HepG2 (cell line): ENCODE results near the gene COBLL1. TPM values are rescaled to one million over a fixed set of nuclear protein-coding genes. Genes with fewer than 3 reads are reported as not detected.
A peak's percentile ranks its signal among the peaks of the same experiment; 100 is the strongest.

Experiments used
- ATAC-seq: fragments of 200-7000 bp; cut with Tn5 transposase; 3 replicates; pipeline ENCODE4 v1.9.1; 2020; ENCODE audit warnings: mild to moderate bottlenecking, moderate library complexity
- BruUV-seq: library from RNA; stranded (reverse); fragments of 400-500 nt; replicated peaks from 2 replicates; lab custom pipeline; 2021; lab: Mats Ljungman, UMichigan
- CTCF ChIA-PET: fragments of 300-600 bp; formaldehyde crosslinking; extraction: SDS; loops from one replicate; lab custom pipeline; 2021; ENCODE audit warnings: low total read pairs, inconsistent platforms, low intra/inter-chr PET ratio; lab: Yijun Ruan, JAX
- POLR2A ChIA-PET: fragments of 350-600 bp; sonication (Branson Sonifier 250); formaldehyde crosslinking; loops from one replicate; lab custom pipeline; 2020; ENCODE audit warnings: antibody characterized with exemption, inconsistent platforms; lab: Yijun Ruan, JAX
- DNase-seq: peaks from one replicate; pipeline ENCODE4 v3.0.0-alpha.2; 2015; ENCODE audit warnings: low spot score
- FAIRE-seq: peaks from 3 replicates; lab custom pipeline; 2011; peaks lifted over from hg19 to GRCh38; lab: Jason Lieb, UNC
- H2AFZ ChIP-seq: one replicate; pipeline ENCODE4 v1.6.1; 2011; ENCODE audit warnings: low read length, inconsistent platforms
- H3K27ac ChIP-seq: fragments of 300-600 bp; 3 replicates; pipeline ENCODE4 v1.8.0; 2011; ENCODE audit warnings: mixed run types, mild to moderate bottlenecking, mixed read lengths, low read length, inconsistent platforms; ENCODE audit not compliant: insufficient read depth; ENCODE audit errors: extremely low read length
- H3K27me3 ChIP-seq, 2 experiments: fragments of 200-600 bp in 1 of 2; 2 replicates in 1 of 2; 3 replicates in 1 of 2; pipeline versions ENCODE4 v1.6.0 to v1.8.0; 2011; ENCODE audit warnings: low read length in 2 of 2, mild to moderate bottlenecking in 2 of 2, moderate library complexity in 2 of 2, inconsistent platforms in 1 of 2; ENCODE audit not compliant: insufficient read depth in 2 of 2, control insufficient read depth in 1 of 2
- H3K36me3 ChIP-seq, 2 experiments: fragments of 200-600 bp in 1 of 2; replicated peaks in 1 of 2; 2 replicates in 1 of 2; 3 replicates in 1 of 2; pipeline versions ENCODE4 v1.5.1 to v1.8.0; 2011; ENCODE audit warnings: low read length in 2 of 2, inconsistent platforms in 1 of 2; ENCODE audit not compliant: insufficient read depth in 2 of 2, control insufficient read depth in 1 of 2
- H3K4me1 ChIP-seq: 2 replicates; pipeline ENCODE4 v1.5.1; 2012; ENCODE audit warnings: low read length, inconsistent platforms; ENCODE audit not compliant: insufficient read depth
- H3K4me2 ChIP-seq: 2 replicates; pipeline ENCODE4 v1.6.0; 2011; ENCODE audit warnings: low read depth, low read length, inconsistent platforms
- H3K4me3 ChIP-seq, 3 experiments: fragments of 200-600 bp in 1 of 3; sonication (generic), shearing (Covaris generic) in 1 of 3; replicated peaks in 1 of 3; 2 replicates each; pipeline ENCODE4 v1.5.1; 2011 to 2016; ENCODE audit warnings: low read length in 3 of 3, inconsistent platforms in 2 of 3, low read depth in 2 of 3, mild to moderate bottlenecking in 2 of 3, control low read depth in 1 of 3, mixed read lengths in 1 of 3; ENCODE audit not compliant: insufficient read depth in 1 of 3
- H3K79me2 ChIP-seq: one replicate; pipeline ENCODE4 v1.6.1; 2011; ENCODE audit warnings: low read length, inconsistent platforms; ENCODE audit not compliant: insufficient read depth
- H3K9ac ChIP-seq: 2 replicates; pipeline ENCODE4 v1.6.0; 2011; ENCODE audit warnings: mild to moderate bottlenecking, low read depth, low read length, inconsistent platforms; ENCODE audit not compliant: insufficient read depth
- H3K9me3 ChIP-seq: 2 replicates; pipeline ENCODE4 v1.5.1; 2012; ENCODE audit warnings: mild to moderate bottlenecking, low read length
- H4K20me1 ChIP-seq: 2 replicates; pipeline ENCODE4 v1.6.0; 2011; ENCODE audit warnings: inconsistent platforms, mild to moderate bottlenecking, low read length, moderate library complexity; ENCODE audit not compliant: insufficient read depth
- CBFB ChIP-seq: sonication (generic); formaldehyde crosslinking; IDR thresholded peaks from 2 replicates; pipeline ENCODE4 v1.4.0; 2020; ENCODE audit warnings: missing genetic modification reagents
- CHD4 ChIP-seq: fragments of 200-600 bp; sonication (generic); IDR thresholded peaks from 2 replicates; pipeline ENCODE4 v1.7.0; 2017; ENCODE audit warnings: mild to moderate bottlenecking, low read length, borderline replicate concordance
- GZF1 ChIP-seq: sonication (generic); formaldehyde crosslinking; IDR thresholded peaks from 2 replicates; pipeline ENCODE4 v1.5.1; 2020; ENCODE audit warnings: mild to moderate bottlenecking, missing genetic modification reagents
- HNF1A ChIP-seq, 2 experiments: sonication (generic) in 1 of 2; formaldehyde crosslinking in 1 of 2; IDR thresholded peaks; 2 replicates each; pipeline versions ENCODE4 v1.4.0 to v1.6.1; 2016 to 2020; ENCODE audit warnings: borderline replicate concordance in 1 of 2, low read depth in 1 of 2, mild to moderate bottlenecking in 1 of 2, missing genetic modification reagents in 1 of 2
- KLF16 ChIP-seq, 2 experiments: sonication (generic) in 1 of 2; formaldehyde crosslinking in 1 of 2; IDR thresholded peaks; 2 replicates each; pipeline versions ENCODE4 v1.6.1 to v1.8.0; 2016 to 2023; ENCODE audit warnings: missing genetic modification reagents in 2 of 2, missing compliant biosample characterization in 1 of 2
- MXD3 ChIP-seq: IDR thresholded peaks from 2 replicates; pipeline ENCODE4 v1.6.1; 2016; ENCODE audit warnings: mild to moderate bottlenecking, missing biosample characterization, missing genetic modification reagents
- NRL ChIP-seq: sonication (generic); formaldehyde crosslinking; IDR thresholded peaks from 2 replicates; pipeline ENCODE4 v1.5.0; 2020; ENCODE audit warnings: missing genetic modification reagents, mild to moderate bottlenecking, moderate library complexity, borderline replicate concordance
- RFXAP ChIP-seq: sonication (generic); formaldehyde crosslinking; IDR thresholded peaks from 2 replicates; pipeline ENCODE4 v1.4.0; 2020; ENCODE audit warnings: missing genetic modification reagents, borderline replicate concordance
- STAT5B ChIP-seq: sonication (generic); formaldehyde crosslinking; IDR thresholded peaks from 2 replicates; pipeline ENCODE4 v1.4.0; 2020; ENCODE audit warnings: missing genetic modification reagents
- ZKSCAN5 ChIP-seq: sonication (generic); formaldehyde crosslinking; IDR thresholded peaks from 2 replicates; pipeline ENCODE4 v1.5.1; 2020; ENCODE audit warnings: mild to moderate bottlenecking, missing genetic modification reagents
- ZNF10 ChIP-seq: sonication (generic); formaldehyde crosslinking; IDR thresholded peaks from 2 replicates; pipeline ENCODE4 v1.4.0; 2020; ENCODE audit warnings: mild to moderate bottlenecking, low read depth, missing genetic modification reagents, borderline replicate concordance
- ZNF329 ChIP-seq: sonication (generic); formaldehyde crosslinking; IDR thresholded peaks from 2 replicates; pipeline ENCODE4 v1.9.0; 2021; ENCODE audit warnings: low read depth, mild to moderate bottlenecking, missing genetic modification reagents
- ZNF546 ChIP-seq: sonication (generic); formaldehyde crosslinking; conservative IDR thresholded peaks from 2 replicates; pipeline ENCODE4 v1.8.1; 2023; ENCODE audit warnings: mild to moderate bottlenecking, missing genetic modification reagents
- ZSCAN9 ChIP-seq: IDR thresholded peaks from 2 replicates; pipeline ENCODE4 v1.6.1; 2016; ENCODE audit warnings: borderline replicate concordance
- WGBS: methylation state at CpG from one replicate; pipeline ENCODE4 v1.1.6; 2017; ENCODE audit warnings: low lambda C conversion rate; 5-methylcytosine and 5-hydroxymethylcytosine counted together
- in situ Hi-C: cut with HindIII; loops from 2 replicates; pipeline ENCODE4 v1.10.0; 2017; ENCODE audit warnings: low pct_unique_long_range_greater_than_20kb; ENCODE audit not compliant: extremely low pct_ligation_motif_present
- intact Hi-C: fragments of 100-400 bp; cut with micrococcal nuclease; formaldehyde crosslinking; loops from one replicate; pipeline ENCODE4 v1.10.0; 2022; ENCODE audit not compliant: unreplicated experiment
- polyA plus RNA-seq, 8 experiments: library from polyadenylated mRNA; depleted of rRNA in 3 of 8; stranded (reverse) in 7 of 8; unstranded in 1 of 8; fragments of >200 nt; fragmentation: Illumina TruSeq in 4 of 8; extraction: Trizol in 4 of 8; gene quantifications; 2 replicates each; pipeline versions ENCODE4 v1.2.1 to v1.2.3, GENCODE V29; 2011 to 2016; ENCODE audit warnings: low read depth in 4 of 8, missing spikeins in 1 of 8, mixed read lengths in 1 of 8; ENCODE audit not compliant: insufficient read depth in 1 of 8
- total RNA-seq, 5 experiments: library from RNA; depleted of rRNA; stranded (reverse); fragments of >200 nt; fragmentation: Illumina TruSeq; extraction: Trizol; gene quantifications; 2 replicates each; pipeline ENCODE4 v1.2.3, GENCODE V29; 2016; ENCODE audit warnings: low read depth in 1 of 5

The COBLL1 gene
- total and polyA plus RNA-seq, 2 of the 13 experiments (the other 11 are each of a cell fraction or from before 2014, with no cell fraction given) = 32.6 to 86.8 TPM

GRCh38 chr2:164747783-164748433 lies 93.7 kb downstream of the COBLL1 start:
- intact Hi-C loops (no loop called here), in situ Hi-C loops (no loop called here)
- no peaks in the 10 kb centered on the region for H3K27me3 ChIP-seq
- H3K9ac ChIP-seq = no peak overlapping the region
- H3K36me3 ChIP-seq = peaks cover 0 to 5% of the 10 kb centered on the region in 2 experiments; a peak in 1 of 5 replicates
- no TSS peak for BruUV-seq
- H3K4me1 ChIP-seq = peaks cover 57% of the 10 kb centered on the region
- H2AFZ ChIP-seq = no peak overlapping the region
- ChIA-PET POLR2A (no interaction called here), CTCF (no interaction called here)
- H3K4me2 ChIP-seq = no peak overlapping the region
- H4K20me1 ChIP-seq = no peaks in the 10 kb centered on the region
- peaks cover 87% of the 10 kb centered on the region for H3K79me2 ChIP-seq
- no peak overlapping the region for H3K4me3 ChIP-seq
- no peaks in the 10 kb centered on the region for H3K9me3 ChIP-seq
- ATAC-seq (no peak), FAIRE-seq (no peak), DNase-seq (no peak)
- TF ChIP-seq CBFB (no peak), STAT5B (CRISPR knock-in tag) (no peak), MXD3 (CRISPR knock-in tag) (no peak), CHD4 (0 out of 2 replicates have a peak, but pooled peaks have one; percentile 14), ZNF10 (no peak), KLF16 (CRISPR knock-in tag; IDR thresholded peaks at IDR 0.05) (peak in 1 of 2 experiments; percentile 32; a peak in 1 of 4 replicates)
- no peak overlapping the region for H3K27ac ChIP-seq
- 95% methylated on average over 3 of the region's 3 CpGs for WGBS

- in situ Hi-C loops = no loop called here
- 92% methylated on average over 1 of the region's 1 CpG for WGBS
- H3K9ac ChIP-seq = no peak overlapping the region
- peaks cover 79% of the 10 kb centered on the region for H3K79me2 ChIP-seq
- H2AFZ ChIP-seq = no peak overlapping the region
- H3K9me3 ChIP-seq = no peaks in the 10 kb centered on the region
- H4K20me1 ChIP-seq = no peaks in the 10 kb centered on the region
- H3K4me2 ChIP-seq = no peak overlapping the region
- no peaks in the 10 kb centered on the region for H3K36me3 ChIP-seq
- H3K4me3 ChIP-seq = no peak overlapping the region
- H3K4me1 ChIP-seq = peaks cover 60% of the 10 kb centered on the region
- POLR2A ChIA-PET = no interaction called here
- CTCF ChIA-PET = no interaction called here
- peak overlapping the region; percentile 12 for H3K27ac ChIP-seq
- no peak for FAIRE-seq
- peak; percentile 58 for ATAC-seq
- no TSS peak for BruUV-seq
- no peak for DNase-seq
- H3K27me3 ChIP-seq = no peaks in the 10 kb centered on the region
- intact Hi-C loops = no loop called here
- TF ChIP-seq ZSCAN9 (CRISPR knock-in tag) (0 out of 2 replicates have a peak, but pooled peaks have one; percentile 39), ZNF329 (CRISPR knock-in tag) (no peak), RFXAP (no peak), NRL (no peak), ZKSCAN5 (CRISPR knock-in tag) (no peak), GZF1 (CRISPR knock-in tag) (no peak), ZNF546 (CRISPR knock-in tag) (no peak), HNF1A (IDR thresholded peaks at IDR 0.05; ENCODE audit: low read depth) (no peak), HNF1A (CRISPR knock-in tag; IDR thresholded peaks at IDR 0.05; ENCODE audit: borderline replicate concordance) (no peak)
Measured at GRCh38 chr2:164747140-164747539, 94.5 kb downstream of the COBLL1 start.
